Fibroblast of pulmonary artery (primary cell): Measurements from ENCODE around the gene RARG.
"Not testable (repeated sequence)": the region's sequence is repeated elsewhere in the genome, so short reads cannot be mapped to it uniquely, and the experiment has no call there.

Experiments
- DNase-seq: peaks from one replicate; pipeline ENCODE4 v3.0.0-alpha.2; 2010; ENCODE audit warnings: low read depth
- H3K4me3 ChIP-seq: replicated peaks from 2 replicates; pipeline ENCODE4 v1.5.1; 2011; ENCODE audit warnings: low read depth, mild to moderate bottlenecking, control low read depth, low read length, moderate library complexity
- TF ChIP-seq, protein P1 (sequence below): IDR thresholded peaks from 2 replicates; pipeline ENCODE4 v1.5.1; 2011; ENCODE audit warnings: mild to moderate bottlenecking, control low read depth, low read length, inconsistent platforms; ENCODE audit errors: missing control alignments

RARG gene

DNA sequence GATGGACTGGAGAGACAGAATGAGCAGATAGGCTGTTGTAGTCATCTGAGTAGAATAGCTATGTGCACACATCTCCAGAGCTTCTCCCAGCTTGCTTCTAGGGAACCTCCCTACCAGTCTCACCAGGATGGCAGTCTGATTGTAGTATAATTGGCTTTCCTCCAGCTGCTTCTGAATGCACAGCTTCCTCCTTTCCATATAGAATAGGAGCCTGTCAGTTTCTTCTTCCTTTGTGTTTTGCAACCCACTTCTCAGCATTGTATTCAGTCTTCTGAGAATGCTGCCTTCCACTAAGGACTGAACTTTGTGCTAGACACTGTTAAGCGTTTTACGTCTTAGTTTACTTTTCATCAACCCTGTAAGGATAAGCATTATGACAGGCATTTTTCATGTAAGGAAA, 49.1 kb downstream of the RARG start:
- TF ChIP-seq, protein P1, sequence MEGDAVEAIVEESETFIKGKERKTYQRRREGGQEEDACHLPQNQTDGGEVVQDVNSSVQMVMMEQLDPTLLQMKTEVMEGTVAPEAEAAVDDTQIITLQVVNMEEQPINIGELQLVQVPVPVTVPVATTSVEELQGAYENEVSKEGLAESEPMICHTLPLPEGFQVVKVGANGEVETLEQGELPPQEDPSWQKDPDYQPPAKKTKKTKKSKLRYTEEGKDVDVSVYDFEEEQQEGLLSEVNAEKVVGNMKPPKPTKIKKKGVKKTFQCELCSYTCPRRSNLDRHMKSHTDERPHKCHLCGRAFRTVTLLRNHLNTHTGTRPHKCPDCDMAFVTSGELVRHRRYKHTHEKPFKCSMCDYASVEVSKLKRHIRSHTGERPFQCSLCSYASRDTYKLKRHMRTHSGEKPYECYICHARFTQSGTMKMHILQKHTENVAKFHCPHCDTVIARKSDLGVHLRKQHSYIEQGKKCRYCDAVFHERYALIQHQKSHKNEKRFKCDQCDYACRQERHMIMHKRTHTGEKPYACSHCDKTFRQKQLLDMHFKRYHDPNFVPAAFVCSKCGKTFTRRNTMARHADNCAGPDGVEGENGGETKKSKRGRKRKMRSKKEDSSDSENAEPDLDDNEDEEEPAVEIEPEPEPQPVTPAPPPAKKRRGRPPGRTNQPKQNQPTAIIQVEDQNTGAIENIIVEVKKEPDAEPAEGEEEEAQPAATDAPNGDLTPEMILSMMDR = no peak
- peak; percentile 57 for DNase-seq
- peak overlapping the region; percentile 10 for H3K4me3 ChIP-seq

- peak overlapping the region; percentile 78 for H3K4me3 ChIP-seq
- TF ChIP-seq, protein P1 = no peak
- DNase-seq = no peak
Measured at GRCh38 chr12:53181935-53182334, 50.1 kb downstream of the RARG start.

DNA sequence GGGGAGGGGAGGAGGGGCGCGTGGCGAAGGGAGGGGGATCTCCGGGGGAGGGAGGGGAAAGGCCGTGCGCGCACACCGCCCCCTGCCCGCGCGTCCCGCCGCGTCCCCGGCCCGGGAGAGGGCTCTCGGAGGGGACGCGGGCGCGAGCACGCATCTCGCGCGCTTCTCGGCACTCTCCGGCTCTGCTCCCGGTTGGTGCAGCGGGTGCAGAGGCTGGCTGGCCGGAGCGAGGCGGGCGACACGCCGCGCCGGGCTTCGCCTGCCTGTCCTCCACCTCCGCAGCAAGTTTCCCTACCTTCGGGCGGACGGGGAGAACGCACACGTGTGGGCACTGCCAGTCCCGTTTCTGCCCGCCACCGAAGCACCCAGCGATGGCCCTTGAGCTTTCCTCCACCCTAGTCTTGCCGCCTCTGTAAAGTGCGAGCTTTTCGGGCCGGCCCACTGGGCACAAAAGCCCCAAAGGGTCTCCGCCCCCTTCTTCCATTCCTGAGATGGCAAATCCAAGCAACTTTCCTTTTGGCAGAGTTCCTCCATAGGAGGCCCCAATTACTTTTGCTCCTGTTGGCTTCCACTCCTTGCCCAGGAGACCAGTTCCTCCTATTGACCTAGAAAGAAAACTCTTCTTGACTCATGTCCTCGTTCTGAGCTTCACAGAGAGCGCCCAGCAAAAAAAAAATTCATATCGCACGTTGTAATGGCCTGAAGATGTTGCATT, 50.9 kb downstream of the RARG start:
- H3K4me3 ChIP-seq = peak overlapping the region; percentile 78
- TF ChIP-seq, protein P1 = no peak
- DNase-seq = peak; percentile 70

GRCh38 chr12:53180220-53180930, 51.6 kb downstream of the RARG start, which contains the start of the genes CSAD and ZNF740:
Gene CSAD (minus strand): TSS chr12:53180925. CDS start chr12:53173470, 7,455 bp downstream.
Gene ZNF740 (plus strand): TSS chr12:53180722. CDS start chr12:53181984, 1,262 bp downstream.
- peak; percentile 98 for DNase-seq
- TF ChIP-seq, protein P1 = no peak
- peak within 1 kb of the TSS; percentile 78 for H3K4me3 ChIP-seq

DNA sequence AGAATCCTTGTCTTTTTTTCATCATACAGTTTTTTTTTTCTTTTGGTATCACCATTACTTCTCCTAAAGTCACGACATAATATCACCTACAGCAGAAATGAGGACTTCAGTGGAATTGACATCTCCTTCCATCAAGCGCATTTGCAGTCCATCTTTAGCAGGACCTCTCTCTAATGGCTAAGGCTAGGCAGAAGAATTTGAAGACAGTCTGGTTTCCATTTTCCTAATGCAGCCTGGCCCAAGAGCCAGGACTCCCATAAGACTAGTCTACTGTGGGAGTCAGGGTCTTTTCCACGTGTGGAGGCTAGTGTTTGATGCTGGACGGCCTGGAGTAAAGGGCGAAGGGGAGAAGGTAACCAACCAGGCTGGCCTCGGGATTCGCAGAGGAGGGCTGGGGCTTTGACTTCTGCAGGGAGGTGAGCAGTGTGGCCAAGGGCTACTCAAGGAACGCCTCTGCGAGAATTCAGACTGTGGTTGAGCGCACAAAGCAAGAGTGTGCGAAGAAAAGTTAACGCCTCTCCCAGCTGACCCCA, 52.3 kb downstream of the RARG start:
- TF ChIP-seq, protein P1 = no peak
- H3K4me3 ChIP-seq = peak overlapping the region; percentile 78

DNA sequence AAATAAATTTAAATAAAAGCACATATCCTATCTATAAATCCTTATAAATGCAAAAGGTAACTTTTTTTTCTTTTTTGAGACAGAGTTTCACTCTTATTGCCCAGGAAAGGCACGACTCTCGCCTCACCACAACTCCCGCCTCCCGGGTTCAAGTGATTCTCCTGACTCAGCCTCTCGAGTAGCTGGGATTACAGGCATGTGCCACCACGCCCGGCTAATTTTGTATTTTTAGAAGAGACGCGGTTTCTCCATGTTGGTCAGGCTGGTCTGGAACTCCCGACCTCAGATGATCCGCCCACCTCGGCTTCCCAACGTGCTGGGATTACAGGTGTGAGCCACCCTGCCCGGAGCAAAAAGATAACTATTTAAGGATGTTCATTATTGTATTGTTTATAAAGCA, 53.2 kb downstream of the RARG start:
- not testable (repeated sequence) for DNase-seq

More for the DNA sequence above, 52.3 kb downstream of the RARG start:
- DNase-seq = no peak

DNA sequence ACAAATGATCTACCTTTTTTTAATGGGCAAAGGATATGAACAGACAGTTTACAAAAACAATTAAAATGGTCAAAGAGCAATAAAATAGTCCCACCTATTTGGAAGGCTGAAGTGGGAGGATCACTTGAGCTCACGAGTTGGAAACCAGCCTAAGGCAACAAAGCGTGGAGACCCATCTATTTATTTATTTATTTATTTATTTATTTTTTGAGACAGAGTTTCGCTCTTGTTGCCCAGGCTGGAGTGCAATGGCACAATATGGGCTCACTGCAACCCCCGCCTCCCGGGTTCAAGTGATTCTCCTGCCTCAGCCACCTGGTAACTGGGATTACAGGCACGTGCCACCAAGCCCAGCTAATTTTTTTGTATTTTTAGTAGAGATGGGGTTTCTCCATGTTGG, 54.6 kb downstream of the RARG start:
- not testable (repeated sequence) for H3K4me3 ChIP-seq, DNase-seq

More for the DNA sequence above, 53.2 kb downstream of the RARG start:
- H3K4me3 ChIP-seq = not testable (repeated sequence)
